ENCODE results near the gene RRP36.

Gene RRP36, protein sequence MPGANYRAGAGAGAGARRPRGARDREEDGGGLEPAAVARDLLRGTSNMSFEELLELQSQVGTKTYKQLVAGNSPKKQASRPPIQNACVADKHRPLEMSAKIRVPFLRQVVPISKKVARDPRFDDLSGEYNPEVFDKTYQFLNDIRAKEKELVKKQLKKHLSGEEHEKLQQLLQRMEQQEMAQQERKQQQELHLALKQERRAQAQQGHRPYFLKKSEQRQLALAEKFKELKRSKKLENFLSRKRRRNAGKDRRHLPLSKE

DNA sequence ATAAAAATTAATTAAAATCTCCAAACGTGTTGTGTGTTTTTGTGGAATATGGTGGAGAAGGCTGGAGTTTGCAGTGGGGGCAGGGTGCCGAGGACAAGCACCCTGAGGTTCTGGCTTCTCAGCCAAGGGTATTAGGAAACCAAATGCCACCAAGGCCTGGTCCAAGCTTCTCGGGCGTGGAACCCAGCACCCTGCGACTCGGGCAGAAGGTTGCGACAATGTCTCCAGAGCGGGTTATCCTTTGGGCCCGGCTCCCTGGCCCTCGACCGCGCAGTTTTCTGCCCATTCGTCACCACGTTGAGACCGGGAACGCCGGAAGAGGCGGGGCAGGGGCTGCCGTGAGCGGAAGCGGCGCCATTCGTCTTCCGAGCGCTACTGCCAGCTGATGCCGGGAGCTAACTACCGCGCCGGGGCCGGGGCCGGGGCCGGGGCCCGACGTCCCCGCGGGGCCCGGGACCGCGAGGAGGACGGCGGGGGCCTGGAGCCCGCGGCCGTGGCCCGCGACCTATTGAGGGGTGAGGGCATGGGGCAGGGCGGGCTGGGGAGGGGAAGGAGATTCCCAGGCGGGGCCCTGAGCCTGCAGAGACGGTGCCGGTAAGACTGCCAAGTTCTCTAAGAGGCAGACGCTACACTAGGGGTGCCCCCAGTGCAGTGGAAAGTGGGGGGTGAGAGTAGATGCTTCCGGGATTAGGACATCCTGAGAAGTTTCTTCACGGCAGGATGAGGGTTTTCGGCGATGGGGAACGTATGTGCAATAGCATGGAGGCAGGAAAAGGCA, at the start of gene RRP36:
TSS of gene RRP36 (plus strand) at position 354 of the 778 bp plus-strand sequence. CDS start at position 386, 32 bp downstream.
- H3K27ac ChIP-seq (ENCODE audit: extremely low read depth, low read depth, low read length), result peak within 1 kb of the TSS; percentile 86
- no peak for TF ChIP-seq ZNF140 (tag by site-specific recombination; IDR thresholded peaks at IDR 0.05)
- TF ChIP-seq ZNF146 (tag by site-specific recombination; IDR thresholded peaks at IDR 0.05), result no peak
- TF ChIP-seq, protein P1, sequence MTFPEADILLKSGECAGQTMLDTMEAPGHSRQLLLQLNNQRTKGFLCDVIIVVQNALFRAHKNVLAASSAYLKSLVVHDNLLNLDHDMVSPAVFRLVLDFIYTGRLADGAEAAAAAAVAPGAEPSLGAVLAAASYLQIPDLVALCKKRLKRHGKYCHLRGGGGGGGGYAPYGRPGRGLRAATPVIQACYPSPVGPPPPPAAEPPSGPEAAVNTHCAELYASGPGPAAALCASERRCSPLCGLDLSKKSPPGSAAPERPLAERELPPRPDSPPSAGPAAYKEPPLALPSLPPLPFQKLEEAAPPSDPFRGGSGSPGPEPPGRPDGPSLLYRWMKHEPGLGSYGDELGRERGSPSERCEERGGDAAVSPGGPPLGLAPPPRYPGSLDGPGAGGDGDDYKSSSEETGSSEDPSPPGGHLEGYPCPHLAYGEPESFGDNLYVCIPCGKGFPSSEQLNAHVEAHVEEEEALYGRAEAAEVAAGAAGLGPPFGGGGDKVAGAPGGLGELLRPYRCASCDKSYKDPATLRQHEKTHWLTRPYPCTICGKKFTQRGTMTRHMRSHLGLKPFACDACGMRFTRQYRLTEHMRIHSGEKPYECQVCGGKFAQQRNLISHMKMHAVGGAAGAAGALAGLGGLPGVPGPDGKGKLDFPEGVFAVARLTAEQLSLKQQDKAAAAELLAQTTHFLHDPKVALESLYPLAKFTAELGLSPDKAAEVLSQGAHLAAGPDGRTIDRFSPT (tag by site-specific recombination; IDR thresholded peaks at IDR 0.05), result no peak
- no peak for TF ChIP-seq ZNF558 (tag by site-specific recombination; IDR thresholded peaks at IDR 0.05)
- TF ChIP-seq FEZF1 (tag by site-specific recombination; IDR thresholded peaks at IDR 0.05), result peak; percentile 46; the same call in 1 of the 2 replicates
- peak; percentile 61; the same call in 1 of the 2 replicates for TF ChIP-seq YY1 (tag by site-specific recombination; IDR thresholded peaks at IDR 0.05)
- no peak for TF ChIP-seq ZNF248 (tag by site-specific recombination; IDR thresholded peaks at IDR 0.05)
- no peak for TF ChIP-seq ZNF621 (tag by site-specific recombination; IDR thresholded peaks at IDR 0.05)
- TF ChIP-seq SP7 (tag by site-specific recombination; IDR thresholded peaks at IDR 0.05), result peak; percentile 15; the same call in 1 of the 2 replicates
- no peak for TF ChIP-seq GLI2 (tag by site-specific recombination; IDR thresholded peaks at IDR 0.05; ENCODE audit: borderline replicate concordance, low read depth)
- TF ChIP-seq ZNF514 (tag by site-specific recombination; IDR thresholded peaks at IDR 0.05), result no peak
- TF ChIP-seq, protein P2, sequence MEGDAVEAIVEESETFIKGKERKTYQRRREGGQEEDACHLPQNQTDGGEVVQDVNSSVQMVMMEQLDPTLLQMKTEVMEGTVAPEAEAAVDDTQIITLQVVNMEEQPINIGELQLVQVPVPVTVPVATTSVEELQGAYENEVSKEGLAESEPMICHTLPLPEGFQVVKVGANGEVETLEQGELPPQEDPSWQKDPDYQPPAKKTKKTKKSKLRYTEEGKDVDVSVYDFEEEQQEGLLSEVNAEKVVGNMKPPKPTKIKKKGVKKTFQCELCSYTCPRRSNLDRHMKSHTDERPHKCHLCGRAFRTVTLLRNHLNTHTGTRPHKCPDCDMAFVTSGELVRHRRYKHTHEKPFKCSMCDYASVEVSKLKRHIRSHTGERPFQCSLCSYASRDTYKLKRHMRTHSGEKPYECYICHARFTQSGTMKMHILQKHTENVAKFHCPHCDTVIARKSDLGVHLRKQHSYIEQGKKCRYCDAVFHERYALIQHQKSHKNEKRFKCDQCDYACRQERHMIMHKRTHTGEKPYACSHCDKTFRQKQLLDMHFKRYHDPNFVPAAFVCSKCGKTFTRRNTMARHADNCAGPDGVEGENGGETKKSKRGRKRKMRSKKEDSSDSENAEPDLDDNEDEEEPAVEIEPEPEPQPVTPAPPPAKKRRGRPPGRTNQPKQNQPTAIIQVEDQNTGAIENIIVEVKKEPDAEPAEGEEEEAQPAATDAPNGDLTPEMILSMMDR (tag by site-specific recombination; IDR thresholded peaks at IDR 0.05), result no peak
- no peak for TF ChIP-seq SETDB1 (IDR thresholded peaks at IDR 0.05; ENCODE audit: insufficient read length, low read length)
- TF ChIP-seq ZSCAN30 (tag by site-specific recombination; IDR thresholded peaks at IDR 0.05), result 0 out of 2 replicates have a peak, but pooled peaks have one; percentile 3
- TF ChIP-seq, protein P3, sequence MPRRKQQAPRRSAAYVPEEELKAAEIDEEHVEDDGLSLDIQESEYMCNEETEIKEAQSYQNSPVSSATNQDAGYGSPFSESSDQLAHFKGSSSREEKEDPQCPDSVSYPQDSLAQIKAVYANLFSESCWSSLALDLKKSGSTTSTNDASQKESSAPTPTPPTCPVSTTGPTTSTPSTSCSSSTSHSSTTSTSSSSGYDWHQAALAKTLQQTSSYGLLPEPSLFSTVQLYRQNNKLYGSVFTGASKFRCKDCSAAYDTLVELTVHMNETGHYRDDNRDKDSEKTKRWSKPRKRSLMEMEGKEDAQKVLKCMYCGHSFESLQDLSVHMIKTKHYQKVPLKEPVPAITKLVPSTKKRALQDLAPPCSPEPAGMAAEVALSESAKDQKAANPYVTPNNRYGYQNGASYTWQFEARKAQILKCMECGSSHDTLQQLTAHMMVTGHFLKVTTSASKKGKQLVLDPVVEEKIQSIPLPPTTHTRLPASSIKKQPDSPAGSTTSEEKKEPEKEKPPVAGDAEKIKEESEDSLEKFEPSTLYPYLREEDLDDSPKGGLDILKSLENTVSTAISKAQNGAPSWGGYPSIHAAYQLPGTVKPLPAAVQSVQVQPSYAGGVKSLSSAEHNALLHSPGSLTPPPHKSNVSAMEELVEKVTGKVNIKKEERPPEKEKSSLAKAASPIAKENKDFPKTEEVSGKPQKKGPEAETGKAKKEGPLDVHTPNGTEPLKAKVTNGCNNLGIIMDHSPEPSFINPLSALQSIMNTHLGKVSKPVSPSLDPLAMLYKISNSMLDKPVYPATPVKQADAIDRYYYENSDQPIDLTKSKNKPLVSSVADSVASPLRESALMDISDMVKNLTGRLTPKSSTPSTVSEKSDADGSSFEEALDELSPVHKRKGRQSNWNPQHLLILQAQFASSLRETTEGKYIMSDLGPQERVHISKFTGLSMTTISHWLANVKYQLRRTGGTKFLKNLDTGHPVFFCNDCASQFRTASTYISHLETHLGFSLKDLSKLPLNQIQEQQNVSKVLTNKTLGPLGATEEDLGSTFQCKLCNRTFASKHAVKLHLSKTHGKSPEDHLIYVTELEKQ (tag by site-specific recombination; IDR thresholded peaks at IDR 0.05; ENCODE audit: borderline replicate concordance), result no peak
- TF ChIP-seq ZNF155 (tag by site-specific recombination; IDR thresholded peaks at IDR 0.05), result no peak
- TF ChIP-seq, protein P4, sequence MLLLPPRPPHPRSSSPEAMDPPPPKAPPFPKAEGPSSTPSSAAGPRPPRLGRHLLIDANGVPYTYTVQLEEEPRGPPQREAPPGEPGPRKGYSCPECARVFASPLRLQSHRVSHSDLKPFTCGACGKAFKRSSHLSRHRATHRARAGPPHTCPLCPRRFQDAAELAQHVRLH (tag by site-specific recombination; IDR thresholded peaks at IDR 0.05), result no peak
- TF ChIP-seq ZNF626 (tag by site-specific recombination; IDR thresholded peaks at IDR 0.05), result no peak
- TF ChIP-seq, protein P5, sequence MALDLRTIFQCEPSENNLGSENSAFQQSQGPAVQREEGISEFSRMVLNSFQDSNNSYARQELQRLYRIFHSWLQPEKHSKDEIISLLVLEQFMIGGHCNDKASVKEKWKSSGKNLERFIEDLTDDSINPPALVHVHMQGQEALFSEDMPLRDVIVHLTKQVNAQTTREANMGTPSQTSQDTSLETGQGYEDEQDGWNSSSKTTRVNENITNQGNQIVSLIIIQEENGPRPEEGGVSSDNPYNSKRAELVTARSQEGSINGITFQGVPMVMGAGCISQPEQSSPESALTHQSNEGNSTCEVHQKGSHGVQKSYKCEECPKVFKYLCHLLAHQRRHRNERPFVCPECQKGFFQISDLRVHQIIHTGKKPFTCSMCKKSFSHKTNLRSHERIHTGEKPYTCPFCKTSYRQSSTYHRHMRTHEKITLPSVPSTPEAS (tag by site-specific recombination; IDR thresholded peaks at IDR 0.05), result no peak; the same call in 1 of the 2 replicates
- TF ChIP-seq, protein P6, sequence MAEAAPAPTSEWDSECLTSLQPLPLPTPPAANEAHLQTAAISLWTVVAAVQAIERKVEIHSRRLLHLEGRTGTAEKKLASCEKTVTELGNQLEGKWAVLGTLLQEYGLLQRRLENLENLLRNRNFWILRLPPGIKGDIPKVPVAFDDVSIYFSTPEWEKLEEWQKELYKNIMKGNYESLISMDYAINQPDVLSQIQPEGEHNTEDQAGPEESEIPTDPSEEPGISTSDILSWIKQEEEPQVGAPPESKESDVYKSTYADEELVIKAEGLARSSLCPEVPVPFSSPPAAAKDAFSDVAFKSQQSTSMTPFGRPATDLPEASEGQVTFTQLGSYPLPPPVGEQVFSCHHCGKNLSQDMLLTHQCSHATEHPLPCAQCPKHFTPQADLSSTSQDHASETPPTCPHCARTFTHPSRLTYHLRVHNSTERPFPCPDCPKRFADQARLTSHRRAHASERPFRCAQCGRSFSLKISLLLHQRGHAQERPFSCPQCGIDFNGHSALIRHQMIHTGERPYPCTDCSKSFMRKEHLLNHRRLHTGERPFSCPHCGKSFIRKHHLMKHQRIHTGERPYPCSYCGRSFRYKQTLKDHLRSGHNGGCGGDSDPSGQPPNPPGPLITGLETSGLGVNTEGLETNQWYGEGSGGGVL (tag by site-specific recombination; IDR thresholded peaks at IDR 0.05), result peak; percentile 60
- TF ChIP-seq ZBTB20 (tag by site-specific recombination; IDR thresholded peaks at IDR 0.05), result peak; percentile 88
- TF ChIP-seq, protein P7, sequence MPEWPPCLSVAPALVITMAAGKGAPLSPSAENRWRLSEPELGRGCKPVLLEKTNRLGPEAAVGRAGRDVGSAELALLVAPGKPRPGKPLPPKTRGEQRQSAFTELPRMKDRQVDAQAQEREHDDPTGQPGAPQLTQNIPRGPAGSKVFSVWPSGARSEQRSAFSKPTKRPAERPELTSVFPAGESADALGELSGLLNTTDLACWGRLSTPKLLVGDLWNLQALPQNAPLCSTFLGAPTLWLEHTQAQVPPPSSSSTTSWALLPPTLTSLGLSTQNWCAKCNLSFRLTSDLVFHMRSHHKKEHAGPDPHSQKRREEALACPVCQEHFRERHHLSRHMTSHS (tag by site-specific recombination; IDR thresholded peaks at IDR 0.05), result no peak

More for the DNA sequence above, at the start of gene RRP36:
- peaks cover 58 to 79% of the 10 kb centered on the region in 2 experiments for H3K36me3 ChIP-seq (ENCODE audit: control insufficient read depth in 2 of 2, insufficient read depth in 1 of 2, low read length in 2 of 2)
- ChIA-PET POLR2A (interaction anchor here (0.5 to 9.2 kb wide), 23 partner anchors 8 to 1048 kb away, joined by 3 to 66 read pairs (median 5); partner anchors contain the start of genes CNPY3, CUL7, GNMT and KLC4), CTCF (interaction anchor here (0.8 to 2.3 kb wide), 9 partner anchors 11 to 122 kb away, joined by 3 to 11 read pairs (median 4); no protein-coding TSS in a partner anchor)
- H3K4me1 ChIP-seq (ENCODE audit: control insufficient read depth, insufficient read depth, low read length), result peaks cover 9% of the 10 kb centered on the region
- H3K4me3 ChIP-seq (ENCODE audit: low read depth, low read length), result peak within 1 kb of the TSS; percentile 91
- no peaks in the 10 kb centered on the region for H3K9me3 ChIP-seq (ENCODE audit: control insufficient read depth, insufficient read depth, low read depth, low read length)
